Stomach (tissue), 4 donors: ENCODE data around the gene BABAM2.

Experiments
- CTCF ChIP-seq, 7 experiments: fragments of 450-650 bp in 4 of 7; fragments of 200-600 bp in 3 of 7; sonication (generic) in 3 of 7; IDR thresholded peaks; one replicate each; pipeline ENCODE4 v1.5.1; 2016 to 2019; ENCODE audit warnings: antibody characterized with exemption in 7 of 7, control low read depth in 2 of 7, mild to moderate bottlenecking in 1 of 7
- POLR2A ChIP-seq, 4 donors: fragments of 450-650 bp; IDR thresholded peaks; one replicate each; pipeline ENCODE4 v1.6.1; 2016; ENCODE audit warnings: antibody characterized with exemption in 4 of 4, control low read depth in 2 of 4, mild to moderate bottlenecking in 1 of 4, moderate library complexity in 1 of 4
- POLR2AphosphoS5 ChIP-seq, 3 donors: sonication (generic); formaldehyde crosslinking; IDR thresholded peaks; one replicate each; pipeline ENCODE4 v1.6.1; 2016; ENCODE audit warnings: antibody characterized with exemption in 3 of 3

DNA sequence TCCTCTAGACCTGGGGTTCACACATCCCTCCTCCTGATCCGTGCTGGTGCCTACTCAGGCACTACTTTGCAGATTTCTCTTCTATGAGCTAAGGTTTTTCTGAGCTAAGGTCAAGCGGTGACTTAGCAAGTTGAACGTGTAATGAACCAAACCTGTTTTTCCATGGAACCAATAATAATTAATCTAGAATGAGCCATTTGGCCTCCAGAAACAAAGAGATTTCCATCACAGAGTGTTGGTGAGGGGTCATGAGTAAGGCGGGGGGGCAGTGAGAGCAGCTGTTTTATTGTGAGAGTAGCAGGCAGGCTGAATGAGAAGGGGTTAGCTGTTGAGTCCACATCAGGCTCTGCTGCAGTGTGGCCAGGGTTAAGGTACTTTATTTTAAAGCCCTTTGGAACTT, 390.1 kb downstream of the BABAM2 start:
- no peak for TF ChIP-seq CTCF (IDR thresholded peaks at IDR 0.05)
- no peak for TF ChIP-seq POLR2A (IDR thresholded peaks at IDR 0.05)
- no peak for TF ChIP-seq POLR2AphosphoS5 (IDR thresholded peaks at IDR 0.05)
